Measurements from ENCODE around the gene SYAP1. TPM values are rescaled to one million over a fixed set of nuclear protein-coding genes. Genes with fewer than 3 reads are reported as not detected.

The SYAP1 gene
- polyA plus RNA-seq, 1 donor from 2014 or later, result 14.4 TPM

DNA sequence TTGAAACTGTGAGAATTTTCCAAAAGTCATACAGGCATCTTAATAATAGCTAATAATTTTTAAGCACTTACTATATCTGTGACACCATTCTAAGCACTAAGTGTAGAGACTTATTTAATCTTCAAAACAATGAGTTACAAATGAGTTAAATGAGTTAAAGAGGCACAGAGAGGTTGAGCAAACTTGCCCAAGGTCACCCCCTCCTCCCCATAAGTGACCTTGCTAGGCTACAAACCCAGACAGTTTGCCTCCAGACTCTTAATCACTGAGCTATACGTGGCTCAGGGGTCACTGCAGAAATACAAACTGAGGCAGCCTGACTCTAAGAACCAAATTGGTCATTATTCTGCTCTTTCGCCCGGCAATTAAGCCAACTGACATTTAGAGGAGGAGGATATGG, 22.5 kb upstream of the SYAP1 start:
- Histone ChIP-seq H3K9ac (ENCODE audit: low read length) (no peak overlapping the region), H3K4me3 (ENCODE audit: low read length) (no peak overlapping the region), H3K36me3 (ENCODE audit: insufficient read depth, low read length) (no peaks in the 10 kb centered on the region), H3K27me3 (ENCODE audit: insufficient read depth, low read depth, low read length) (no peaks in the 10 kb centered on the region), H3K4me2 (ENCODE audit: low read length) (no peak overlapping the region), H3K9me2 (ENCODE audit: insufficient read depth, low read length) (no peaks in the 10 kb centered on the region), H2AFZ (ENCODE audit: low read depth, low read length) (no peak overlapping the region), H3K27ac (ENCODE audit: low read length) (no peak overlapping the region), H3K9me3 (ENCODE audit: low read length) (no peaks in the 10 kb centered on the region), H4K20me1 (ENCODE audit: insufficient read depth) (no peaks in the 10 kb centered on the region), H3F3A (ENCODE audit: insufficient read depth, low read length, poor library complexity, severe bottlenecking) (no peaks in the 10 kb centered on the region), H3K79me2 (replicated peaks; ENCODE audit: insufficient read depth, low read length) (no peaks in the 10 kb centered on the region)
- no peak for TF ChIP-seq CTCF (IDR thresholded peaks at IDR 0.05; ENCODE audit: poor library complexity, severe bottlenecking)
- TF ChIP-seq EZH2 (IDR thresholded peaks at IDR 0.05; ENCODE audit: borderline replicate concordance, insufficient read depth, low read length, poor library complexity, severe bottlenecking), result no peak

DNA sequence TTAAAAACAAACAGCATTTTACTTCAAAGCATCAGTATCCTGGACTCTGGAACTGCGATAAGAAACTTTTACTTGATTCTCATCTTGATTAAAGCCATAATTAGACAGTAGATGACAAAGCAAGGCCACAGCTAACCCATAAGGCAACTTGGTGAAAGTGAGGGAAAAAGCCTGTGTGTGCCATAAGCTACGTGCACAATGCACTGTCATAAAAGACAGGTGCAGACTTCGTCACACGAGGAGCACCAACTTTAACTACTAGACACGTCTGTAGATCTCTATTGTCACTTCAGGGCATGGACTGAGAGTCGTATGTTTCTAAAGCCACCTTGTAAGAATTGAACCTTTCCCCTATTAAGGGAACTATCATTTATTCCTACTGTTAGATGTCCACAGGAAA, 20.0 kb upstream of the SYAP1 start:
- no peak overlapping the region for H3K4me2 ChIP-seq (ENCODE audit: low read length)
- TF ChIP-seq TAF1 (IDR thresholded peaks at IDR 0.05; ENCODE audit: low read depth), result no peak
- no peak for TF ChIP-seq MXI1 (conservative IDR thresholded peaks at IDR 0.05; ENCODE audit: poor library complexity, severe bottlenecking)
- TF ChIP-seq EZH2 (IDR thresholded peaks at IDR 0.05; ENCODE audit: borderline replicate concordance, insufficient read depth, low read length, poor library complexity, severe bottlenecking), result no peak
- no peak for TF ChIP-seq EP300 (conservative IDR thresholded peaks at IDR 0.05; ENCODE audit: poor library complexity, severe bottlenecking)
- no peak for TF ChIP-seq CTCF (IDR thresholded peaks at IDR 0.05; ENCODE audit: poor library complexity, severe bottlenecking)
- TF ChIP-seq REST (IDR thresholded peaks at IDR 0.05; ENCODE audit: borderline replicate concordance), result no peak
- TF ChIP-seq RAD21 (conservative IDR thresholded peaks at IDR 0.05), result no peak
- TF ChIP-seq POLR2AphosphoS5 (IDR thresholded peaks at IDR 0.05), result no peak
- no peak for TF ChIP-seq SMC3 (conservative IDR thresholded peaks at IDR 0.05; ENCODE audit: poor library complexity)
- H3F3A ChIP-seq (ENCODE audit: insufficient read depth, low read length, poor library complexity, severe bottlenecking), result no peaks in the 10 kb centered on the region
- H3K9me3 ChIP-seq (ENCODE audit: low read length), result no peaks in the 10 kb centered on the region
- H3K9ac ChIP-seq (ENCODE audit: low read length), result no peak overlapping the region
- no peaks in the 10 kb centered on the region for H3K36me3 ChIP-seq (ENCODE audit: insufficient read depth, low read length)
- no peak overlapping the region for H3K27ac ChIP-seq (ENCODE audit: low read length)
- no peaks in the 10 kb centered on the region for H3K9me2 ChIP-seq (ENCODE audit: insufficient read depth, low read length)
- H3K4me3 ChIP-seq (ENCODE audit: low read length), result no peak overlapping the region
- no peaks in the 10 kb centered on the region for H4K20me1 ChIP-seq (ENCODE audit: insufficient read depth)
- H3K27me3 ChIP-seq (ENCODE audit: insufficient read depth, low read depth, low read length), result no peaks in the 10 kb centered on the region
- H3K79me2 ChIP-seq (replicated peaks; ENCODE audit: insufficient read depth, low read length), result no peaks in the 10 kb centered on the region
- no peak overlapping the region for H2AFZ ChIP-seq (ENCODE audit: low read depth, low read length)
